NK-92 treated with Interleukin-12 subunit alpha and Interleukin-12 subunit beta, amount 100 ng/mL, for 24 hours (cell line): Measurements from ENCODE around the gene STARD7.

Source experiments
- DNase-seq: peaks from one replicate; lab custom pipeline; 2025; lab: John Stamatoyannopoulos, UW

The STARD7 gene

DNA sequence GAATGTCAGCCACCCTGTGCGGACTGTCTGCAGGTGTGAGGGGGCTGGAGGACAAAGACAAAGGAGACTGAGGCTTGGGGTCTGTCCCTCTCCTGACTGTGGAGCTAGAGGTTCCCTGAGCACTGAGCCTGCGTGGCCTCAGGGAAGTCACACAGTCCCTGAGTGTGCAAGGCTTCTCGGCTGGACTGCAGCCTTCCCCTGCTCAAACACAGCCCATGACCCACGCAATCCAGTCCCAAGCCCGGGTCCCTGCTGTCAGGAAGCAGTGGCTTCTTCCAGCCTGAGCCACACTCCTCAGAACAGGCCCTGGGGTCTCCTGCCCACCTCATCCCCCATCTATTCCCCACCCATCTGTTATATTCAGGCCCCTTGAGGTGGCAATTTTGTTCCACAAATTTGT, 73.0 kb downstream of the STARD7 start:
- DNase-seq = no peak

- no peak for DNase-seq
These were observed 73.5 kb downstream of the STARD7 start for GRCh38 chr2:96135171-96135570.
